Endometrial microvascular endothelial cells (primary cell): ENCODE measurements around the gene CYS1. TPM values are rescaled to one million over a fixed set of nuclear protein-coding genes. Genes with fewer than 3 reads are reported as not detected.

Experiments used
- in situ Hi-C: cut with HindIII; loops from 2 replicates; pipeline ENCODE4 v1.10.0; 2017; ENCODE audit warnings: low sequenced_read_pairs, low pct_unique_long_range_greater_than_20kb; ENCODE audit errors: inconsistent ontology term
- total RNA-seq: library from RNA; depleted of rRNA; stranded (reverse); fragments of >200 nt; gene quantifications from one replicate; pipeline ENCODE4 v1.2.3, GENCODE V29; 2015; ENCODE audit errors: inconsistent ontology term

The CYS1 gene, protein sequence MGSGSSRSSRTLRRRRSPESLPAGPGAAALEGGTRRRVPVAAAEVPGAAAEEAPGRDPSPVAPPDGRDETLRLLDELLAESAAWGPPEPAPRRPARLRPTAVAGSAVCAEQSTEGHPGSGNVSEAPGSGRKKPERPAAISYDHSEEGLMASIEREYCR
- total RNA-seq, result not detected

DNA sequence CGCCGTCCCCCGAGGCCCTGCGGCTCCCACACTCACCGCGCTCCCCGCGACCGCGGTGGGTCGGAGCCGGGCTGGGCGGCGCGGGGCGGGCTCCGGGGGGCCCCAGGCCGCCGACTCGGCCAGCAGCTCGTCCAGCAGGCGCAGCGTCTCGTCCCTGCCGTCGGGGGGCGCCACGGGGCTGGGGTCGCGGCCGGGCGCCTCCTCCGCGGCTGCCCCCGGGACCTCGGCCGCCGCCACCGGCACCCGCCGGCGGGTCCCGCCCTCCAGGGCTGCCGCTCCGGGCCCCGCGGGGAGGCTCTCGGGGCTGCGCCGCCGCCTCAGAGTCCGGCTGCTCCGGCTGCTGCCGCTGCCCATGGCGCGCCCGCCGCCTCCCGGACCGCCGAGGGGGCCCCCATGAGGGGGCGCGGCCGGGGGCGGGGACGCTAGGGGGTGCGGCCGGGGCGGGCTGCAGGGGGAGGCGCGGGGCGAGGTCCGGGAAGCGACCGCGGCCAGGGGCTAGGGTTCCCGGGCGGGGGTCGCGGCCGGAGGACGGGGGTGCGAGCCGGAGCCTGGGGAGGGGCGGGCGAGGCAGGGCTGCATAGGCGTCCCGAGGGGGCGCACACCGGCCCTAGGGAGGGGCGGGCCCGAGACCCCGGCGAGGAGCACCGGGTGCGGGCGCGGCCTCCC is at the start of gene CYS1:
TSS of gene CYS1 (minus strand) at position 542 of the 666 bp plus-strand sequence. CDS start at position 354, 188 bp downstream.
- in situ Hi-C loops, result no loop called here

GRCh38 chr2:10129490-10129889 is 49.3 kb upstream of the CYS1 start:
- in situ Hi-C loops, result no loop called here

DNA sequence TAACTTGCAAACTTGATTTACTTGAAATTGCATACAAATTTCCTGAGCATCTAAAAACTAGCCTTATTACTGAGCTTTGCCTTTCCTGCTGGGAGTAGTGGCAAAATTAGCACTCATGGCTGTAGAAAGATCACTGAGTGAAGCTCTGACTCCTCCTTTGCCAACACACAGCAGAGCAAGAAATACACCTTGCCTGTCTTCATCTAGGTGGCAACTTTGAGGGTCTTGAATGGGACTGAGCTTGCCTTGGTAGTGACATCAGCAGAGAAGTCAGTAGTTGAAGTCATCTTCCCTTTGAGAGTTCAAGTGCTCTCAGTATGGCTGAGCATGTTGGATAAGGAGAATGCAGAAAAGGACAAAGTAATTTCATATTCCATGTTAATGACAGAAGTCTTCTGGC is 48.2 kb upstream of the CYS1 start:
- in situ Hi-C loops, result no loop called here

GRCh38 chr2:10126632-10127026 is 46.4 kb upstream of the CYS1 start:
- in situ Hi-C loops, result no loop called here

DNA sequence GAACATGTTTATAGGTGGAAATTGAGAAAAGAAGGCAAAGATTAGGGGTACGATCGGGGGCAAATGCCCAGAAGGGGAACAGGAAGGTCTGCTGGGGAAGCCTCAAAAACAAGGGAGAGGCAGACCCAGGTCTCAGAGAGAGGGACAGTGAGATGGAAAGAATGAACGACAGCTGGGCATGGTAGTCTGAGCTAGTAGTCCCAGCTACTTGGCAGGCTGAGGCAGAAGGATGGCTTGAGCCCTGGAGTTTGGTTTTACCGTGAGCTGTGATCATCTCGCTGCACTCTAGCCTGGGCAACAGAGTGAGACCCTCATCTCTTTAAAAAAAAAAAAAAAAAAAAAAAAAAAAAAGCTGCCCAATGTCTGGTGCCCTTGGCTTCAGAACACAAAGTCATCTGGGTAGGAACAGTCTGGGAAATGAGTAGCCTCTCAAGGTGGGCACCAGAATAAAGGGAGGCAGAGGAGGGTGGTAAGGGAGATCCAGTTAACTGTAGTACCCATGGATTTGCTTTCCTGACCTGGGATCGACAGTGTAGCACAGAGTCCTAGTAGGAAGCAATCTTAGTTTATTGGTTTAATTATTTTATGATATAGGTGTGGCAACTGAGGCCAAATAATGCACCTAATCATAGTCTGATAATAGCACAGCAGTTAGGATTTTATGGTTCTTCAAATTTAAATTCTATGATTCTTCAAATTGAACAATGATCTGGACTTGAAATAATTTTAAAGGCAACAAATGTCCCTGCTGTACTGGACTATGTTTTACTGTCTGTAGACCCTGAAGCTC is 45.8 kb upstream of the CYS1 start:
- in situ Hi-C loops, result no loop called here

GRCh38 chr2:10124538-10125045 is 44.4 kb upstream of the CYS1 start:
- in situ Hi-C loops, result loop anchor here (25.0 kb wide), 2 partner anchors 162 to 313 kb away; partner anchors contain the start of genes GRHL1 and ODC1

- in situ Hi-C loops, result loop anchor here (25.0 kb wide), 2 partner anchors 161 to 314 kb away; partner anchors contain the start of genes GRHL1 and ODC1
Observed at GRCh38 chr2:10123281-10123680, 43.1 kb upstream of the CYS1 start.

DNA sequence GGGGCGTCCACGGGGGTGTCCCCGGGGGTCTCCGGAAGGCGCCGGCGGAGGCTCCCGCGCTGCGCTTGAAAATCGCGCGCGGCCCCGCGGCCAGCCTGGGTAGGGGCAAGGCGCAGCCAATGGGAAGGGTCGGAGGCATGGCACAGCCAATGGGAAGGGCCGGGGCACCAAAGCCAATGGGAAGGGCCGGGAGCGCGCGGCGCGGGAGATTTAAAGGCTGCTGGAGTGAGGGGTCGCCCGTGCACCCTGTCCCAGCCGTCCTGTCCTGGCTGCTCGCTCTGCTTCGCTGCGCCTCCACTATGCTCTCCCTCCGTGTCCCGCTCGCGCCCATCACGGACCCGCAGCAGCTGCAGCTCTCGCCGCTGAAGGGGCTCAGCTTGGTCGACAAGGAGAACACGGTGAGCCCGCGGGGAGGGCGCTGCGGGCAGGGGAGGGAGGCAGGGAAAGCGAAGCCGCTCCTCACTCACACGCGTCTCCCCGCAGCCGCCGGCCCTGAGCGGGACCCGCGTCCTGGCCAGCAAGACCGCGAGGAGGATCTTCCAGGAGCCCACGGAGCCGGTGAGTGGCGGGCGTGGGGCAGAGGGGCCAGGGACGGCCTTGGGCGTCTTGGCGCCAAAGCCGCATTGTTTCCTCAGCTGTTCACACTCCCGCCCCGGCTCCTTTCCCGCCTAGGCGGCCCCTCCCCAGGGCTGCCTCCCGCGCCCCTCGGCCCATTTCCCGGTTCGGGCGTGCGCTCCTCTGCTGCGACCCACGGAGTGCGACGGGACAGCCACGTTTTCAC is 42.5 kb upstream of the CYS1 start, which contains the start of gene RRM2:
TSS of gene RRM2 (plus strand) at position 240 of the 781 bp plus-strand sequence. CDS start at position 300, 60 bp downstream.
- in situ Hi-C loops, result loop anchor here (25.0 kb wide), 2 partner anchors 160 to 315 kb away; partner anchors contain the start of genes GRHL1 and ODC1

- in situ Hi-C loops, result loop anchor here (25.0 kb wide), 2 partner anchors 159 to 316 kb away; partner anchors contain the start of genes GRHL1 and ODC1
Observed at GRCh38 chr2:10120877-10121574, 40.8 kb upstream of the CYS1 start.

DNA sequence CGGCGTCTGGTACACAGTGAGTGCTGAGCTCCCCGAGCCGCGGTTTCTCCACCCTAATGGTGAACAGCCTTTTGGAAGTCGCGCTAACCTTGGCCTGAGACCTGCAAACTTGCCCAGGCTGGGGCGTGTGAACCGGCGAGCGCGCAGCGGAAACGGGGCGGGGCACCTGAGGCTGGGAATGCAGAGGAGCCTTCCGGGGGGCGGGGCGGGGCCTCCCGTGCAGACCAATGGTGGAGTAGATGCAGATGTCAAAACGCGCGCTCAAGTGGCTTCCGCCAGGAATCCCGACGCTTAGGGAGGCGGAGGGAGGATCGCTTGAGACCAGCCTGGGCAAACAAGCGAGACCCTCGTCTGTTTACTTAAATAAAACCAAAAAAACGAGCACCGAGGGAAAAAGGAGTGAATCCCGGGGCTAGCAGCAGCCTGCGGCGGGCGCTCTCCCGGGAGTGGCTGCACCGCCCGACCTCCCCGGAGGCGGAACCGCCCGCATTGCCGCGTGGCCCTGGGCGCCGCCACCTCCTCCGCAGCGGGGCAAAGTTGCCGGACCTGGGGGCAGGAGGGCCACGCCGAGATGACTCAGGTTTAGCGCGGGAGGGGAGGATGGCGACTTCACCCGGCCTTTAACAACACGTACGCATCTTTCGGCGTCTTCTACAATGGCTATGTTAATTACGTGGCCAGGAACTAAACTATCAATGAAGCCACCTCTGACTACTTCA is 40.1 kb upstream of the CYS1 start:
- in situ Hi-C loops, result loop anchor here (25.0 kb wide), 2 partner anchors 158 to 317 kb away; partner anchors contain the start of genes GRHL1 and ODC1

- in situ Hi-C loops, result loop anchor here (25.0 kb wide), 2 partner anchors 157 to 318 kb away; partner anchors contain the start of genes GRHL1 and ODC1
Observed at GRCh38 chr2:10119601-10120157, 39.5 kb upstream of the CYS1 start.

GRCh38 chr2:10119027-10119325 is 38.8 kb upstream of the CYS1 start:
- in situ Hi-C loops, result loop anchor here (25.0 kb wide), 2 partner anchors 157 to 318 kb away; partner anchors contain the start of genes GRHL1 and ODC1

GRCh38 chr2:10109311-10109710 is 29.1 kb upstream of the CYS1 start:
- in situ Hi-C loops, result loop anchor here (25.0 kb wide), 2 partner anchors 147 to 328 kb away; partner anchors contain the start of genes GRHL1 and ODC1

DNA sequence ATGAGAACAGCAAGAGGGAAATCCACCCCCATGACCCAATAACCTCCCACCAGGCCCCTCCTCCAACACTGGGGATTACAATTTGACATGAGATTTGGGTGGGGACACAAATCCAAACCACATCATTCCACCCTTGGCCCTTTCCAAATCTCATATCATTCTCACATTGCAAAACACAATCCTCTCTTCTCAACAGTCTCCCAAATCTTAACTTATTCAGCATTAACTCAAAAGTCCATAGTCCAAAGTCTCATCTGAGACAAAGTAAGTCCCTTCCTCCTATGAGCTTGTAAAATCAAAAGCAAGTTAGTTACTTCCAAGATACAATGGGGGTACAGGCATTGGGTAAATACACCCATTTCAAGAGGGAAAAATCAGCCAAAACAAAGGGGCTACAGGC is 24.7 kb upstream of the CYS1 start:
- in situ Hi-C loops, result loop anchor here (25.0 kb wide), 2 partner anchors 143 to 332 kb away; partner anchors contain the start of genes GRHL1 and ODC1

DNA sequence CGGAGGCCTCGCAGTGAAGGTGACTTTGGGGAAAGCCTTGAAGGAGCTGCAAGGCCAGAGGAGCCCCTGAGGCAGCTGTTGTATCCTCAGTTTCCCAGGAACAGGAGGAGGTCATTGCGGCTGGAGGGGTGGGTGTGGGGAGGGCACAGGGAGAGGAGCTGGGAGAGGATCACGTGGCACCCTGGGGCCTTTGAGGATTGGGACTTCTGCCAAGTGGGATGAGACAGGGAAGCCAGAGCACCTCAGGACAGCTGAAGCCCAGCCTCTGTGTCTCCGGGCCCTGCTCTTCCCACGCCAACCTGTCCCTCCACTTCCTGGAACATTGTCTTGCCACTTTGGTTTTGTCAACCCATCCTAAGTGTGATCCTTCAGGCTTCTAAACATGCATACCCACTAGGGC is 23.0 kb upstream of the CYS1 start:
- in situ Hi-C loops, result loop anchor here (25.0 kb wide), 2 partner anchors 141 to 334 kb away; partner anchors contain the start of genes GRHL1 and ODC1

- in situ Hi-C loops, result loop anchor here (25.0 kb wide), 2 partner anchors 139 to 336 kb away; partner anchors contain the start of genes GRHL1 and ODC1
Observed at GRCh38 chr2:10101491-10101890, 21.3 kb upstream of the CYS1 start.
